Trophoblast cell (in vitro differentiated cells and primary cell): ENCODE results near the gene FAM174B.
A peak's percentile ranks its signal among the peaks of the same experiment; 100 is the strongest.

ENCODE experiments used
- DNase-seq, 2 donors: peaks; one replicate each; pipeline ENCODE4 v3.0.0-alpha.2; 2016
- H2AFZ ChIP-seq: 2 replicates; pipeline ENCODE4 v1.6.1; 2013; ENCODE audit warnings: low read length, moderate library complexity, mild to moderate bottlenecking; ENCODE audit not compliant: insufficient read depth, poor library complexity
- H2AK5ac ChIP-seq: 2 replicates; pipeline ENCODE4 v1.6.1; 2013; ENCODE audit warnings: mild to moderate bottlenecking, low read length
- H2BK120ac ChIP-seq: 2 replicates; pipeline ENCODE4 v1.6.1; 2013; ENCODE audit warnings: low read length, mild to moderate bottlenecking, moderate library complexity; ENCODE audit not compliant: insufficient read depth, poor library complexity
- H2BK12ac ChIP-seq: 2 replicates; pipeline ENCODE4 v1.6.1; 2013; ENCODE audit warnings: mild to moderate bottlenecking, low read length, moderate library complexity
- H2BK5ac ChIP-seq: 2 replicates; pipeline ENCODE4 v1.6.1; 2013; ENCODE audit warnings: low read length, low read depth, moderate library complexity, mild to moderate bottlenecking; ENCODE audit not compliant: poor library complexity
- H3K14ac ChIP-seq: 2 replicates; pipeline ENCODE4 v1.6.1; 2013; ENCODE audit warnings: mild to moderate bottlenecking, low read length
- H3K18ac ChIP-seq: 2 replicates; pipeline ENCODE4 v1.6.1; 2013; ENCODE audit warnings: mild to moderate bottlenecking, low read length
- H3K23ac ChIP-seq: 2 replicates; pipeline ENCODE4 v1.6.1; 2013; ENCODE audit warnings: low read length
- H3K27ac ChIP-seq: 2 replicates; pipeline ENCODE4 v1.5.1; 2013; ENCODE audit warnings: low read depth, mild to moderate bottlenecking, inconsistent platforms, low read length, moderate library complexity
- H3K27me3 ChIP-seq: 2 replicates; pipeline ENCODE4 v1.6.1; 2013; ENCODE audit warnings: inconsistent platforms, mild to moderate bottlenecking, low read length, moderate library complexity; ENCODE audit not compliant: insufficient read depth
- H3K36me3 ChIP-seq, 2 experiments: 1 replicate in 1 of 2; 2 replicates in 1 of 2; pipeline ENCODE4 v1.6.1; 2013; ENCODE audit warnings: low read length in 2 of 2, mild to moderate bottlenecking in 2 of 2, moderate library complexity in 1 of 2; ENCODE audit not compliant: insufficient read depth in 2 of 2, control insufficient read depth in 1 of 2
- H3K4ac ChIP-seq: 2 replicates; pipeline ENCODE4 v1.6.1; 2013; ENCODE audit warnings: low read depth, mild to moderate bottlenecking, low read length, moderate library complexity
- H3K4me1 ChIP-seq, 2 experiments: 1 replicate in 1 of 2; 2 replicates in 1 of 2; pipeline ENCODE4 v1.6.1; 2013; ENCODE audit warnings: low read length in 2 of 2, mild to moderate bottlenecking in 2 of 2, moderate library complexity in 1 of 2; ENCODE audit not compliant: insufficient read depth in 2 of 2, control insufficient read depth in 1 of 2
- H3K4me2 ChIP-seq: 2 replicates; pipeline ENCODE4 v1.6.1; 2013; ENCODE audit warnings: inconsistent platforms, mild to moderate bottlenecking, low read length, moderate library complexity
- H3K4me3 ChIP-seq: 2 replicates; pipeline ENCODE4 v1.5.1; 2013; ENCODE audit warnings: mild to moderate bottlenecking, low read depth, low read length, inconsistent platforms
- H3K79me1 ChIP-seq: one replicate; pipeline ENCODE4 v1.6.1; 2013; ENCODE audit warnings: low read length
- H3K79me2 ChIP-seq: 2 replicates; pipeline ENCODE4 v1.6.1; 2013; ENCODE audit warnings: low read length, mild to moderate bottlenecking; ENCODE audit not compliant: control insufficient read depth, insufficient read depth, poor library complexity
- H3K9ac ChIP-seq: 2 replicates; pipeline ENCODE4 v1.6.1; 2013; ENCODE audit warnings: mild to moderate bottlenecking, low read length
- H3K9me3 ChIP-seq: 2 replicates; pipeline ENCODE4 v1.6.1; 2013; ENCODE audit warnings: low read depth, mild to moderate bottlenecking, control low read depth, inconsistent platforms, low read length; ENCODE audit not compliant: insufficient read depth
- H4K12ac ChIP-seq: 2 replicates; pipeline ENCODE4 v1.6.1; 2013; ENCODE audit warnings: low read depth, mild to moderate bottlenecking, low read length, moderate library complexity
- H4K8ac ChIP-seq: 2 replicates; pipeline ENCODE4 v1.6.1; 2013; ENCODE audit warnings: low read depth, mild to moderate bottlenecking, low read length, moderate library complexity
- H4K91ac ChIP-seq: one replicate; pipeline ENCODE4 v1.6.1; 2013; ENCODE audit warnings: low read depth, mild to moderate bottlenecking, low read length, moderate library complexity
- WGBS: extraction: QIAGEN DNeasy Blood & Tissue Kit; methylation state at CpG from one replicate; pipeline ENCODE4 v1.1.7; 2013; ENCODE audit warnings: missing lambda C conversion rate; ENCODE audit not compliant: insufficient read length, insufficient coverage; ENCODE audit errors: extremely low coverage; 5-methylcytosine and 5-hydroxymethylcytosine counted together

FAM174B gene

GRCh38 chr15:92619145-92620101 lies 36.2 kb downstream of the FAM174B start:
- WGBS = no CpG with 5 or more reads among the region's 12 CpGs
- H2BK5ac ChIP-seq = no peak overlapping the region

GRCh38 chr15:92617549-92618520 lies 37.7 kb downstream of the FAM174B start:
- H3K27me3 ChIP-seq = no peaks in the 10 kb centered on the region

More at GRCh38 chr15:92619145-92620101, 36.2 kb downstream of the FAM174B start:
- no peak overlapping the region for H3K18ac ChIP-seq
- no peak overlapping the region for H2AK5ac ChIP-seq
- H2BK120ac ChIP-seq = no peak overlapping the region
- H3K9me3 ChIP-seq = no peaks in the 10 kb centered on the region
- H4K8ac ChIP-seq = no peak overlapping the region
- H3K4me2 ChIP-seq = no peak overlapping the region
- H4K12ac ChIP-seq = no peak overlapping the region
- H3K27me3 ChIP-seq = no peaks in the 10 kb centered on the region
- H3K79me1 ChIP-seq = peaks cover 2% of the 10 kb centered on the region
- no peak overlapping the region for H2BK12ac ChIP-seq
- no peak overlapping the region for H3K4ac ChIP-seq
- no peak overlapping the region for H3K9ac ChIP-seq
- H2AFZ ChIP-seq = no peak overlapping the region
- no peak overlapping the region for H3K4me3 ChIP-seq
- DNase-seq = no peak
- no peak overlapping the region for H3K23ac ChIP-seq
- H3K79me2 ChIP-seq = peaks cover 1% of the 10 kb centered on the region
- H3K4me1 ChIP-seq = peaks cover 10 to 13% of the 10 kb centered on the region in 2 experiments
- H4K91ac ChIP-seq = no peak overlapping the region
- H3K36me3 ChIP-seq = no peaks in the 10 kb centered on the region
- no peak overlapping the region for H3K27ac ChIP-seq
- no peak overlapping the region for H3K14ac ChIP-seq

GRCh38 chr15:92616621-92617548 lies 38.7 kb downstream of the FAM174B start:
- Histone ChIP-seq H3K18ac (no peak overlapping the region), H3K79me1 (peaks cover 2% of the 10 kb centered on the region), H3K9me3 (no peaks in the 10 kb centered on the region), H4K91ac (no peak overlapping the region), H3K79me2 (peaks cover 1% of the 10 kb centered on the region), H3K14ac (no peak overlapping the region), H3K36me3 (no peaks in the 10 kb centered on the region), H2BK120ac (no peak overlapping the region), H3K27ac (peak overlapping the region; percentile 62), H2BK12ac (no peak overlapping the region), H3K4me1 (peaks cover 10 to 13% of the 10 kb centered on the region in 2 experiments), H3K4me2 (peak overlapping the region; percentile 22), H3K9ac (no peak overlapping the region), H4K8ac (no peak overlapping the region), H2AK5ac (no peak overlapping the region), H4K12ac (no peak overlapping the region), H2AFZ (no peak overlapping the region), H3K23ac (no peak overlapping the region), H2BK5ac (no peak overlapping the region), H3K4ac (no peak overlapping the region), H3K4me3 (no peak overlapping the region), H3K27me3 (no peaks in the 10 kb centered on the region)
- DNase-seq = peak; percentile 22 to 37
- WGBS = no CpG with 5 or more reads among the region's 25 CpGs

More at GRCh38 chr15:92617549-92618520, 37.7 kb downstream of the FAM174B start:
- H2BK12ac ChIP-seq = peak overlapping the region; percentile 51
- no CpG with 5 or more reads among the region's 22 CpGs for WGBS
- no peak overlapping the region for H3K4me3 ChIP-seq
- H3K36me3 ChIP-seq = no peaks in the 10 kb centered on the region
- peak overlapping the region; percentile 35 for H3K4ac ChIP-seq
- H2BK120ac ChIP-seq = no peak overlapping the region
- DNase-seq = peak; percentile 71 to 80
- H3K4me1 ChIP-seq = peaks cover 10 to 13% of the 10 kb centered on the region in 2 experiments
- H3K79me2 ChIP-seq = peaks cover 1% of the 10 kb centered on the region
- H4K8ac ChIP-seq = peak overlapping the region; percentile 62
- peak overlapping the region; percentile 22 for H3K4me2 ChIP-seq
- peaks cover 2% of the 10 kb centered on the region for H3K79me1 ChIP-seq
- no peak overlapping the region for H2AK5ac ChIP-seq
- H3K14ac ChIP-seq = peak overlapping the region; percentile 59
- H4K91ac ChIP-seq = no peak overlapping the region
- H4K12ac ChIP-seq = peak overlapping the region; percentile 39
- no peak overlapping the region for H3K23ac ChIP-seq
- H3K18ac ChIP-seq = no peak overlapping the region
- H3K9ac ChIP-seq = no peak overlapping the region
- H3K27ac ChIP-seq = peak overlapping the region; percentile 62
- no peaks in the 10 kb centered on the region for H3K9me3 ChIP-seq
- no peak overlapping the region for H2AFZ ChIP-seq
- H2BK5ac ChIP-seq = no peak overlapping the region
